ENCODE results near the gene SCAND1.

GRCh38 chr20:35947907-35948306 lies 6.4 kb downstream of the SCAND1 start:
- TF ChIP-seq EZH2 (IDR thresholded peaks at IDR 0.05; ENCODE audit: low read depth) (no peak), CTCF (conservative IDR thresholded peaks at IDR 0.05) (no peak)

All from PC-9 (cell line).